Measurements from ENCODE around the gene NPY. TPM values are rescaled to one million over a fixed set of nuclear protein-coding genes. Genes with fewer than 3 reads are reported as not detected.

NPY gene
- total and polyA plus RNA-seq, 8 donors = 0.30 to 8.8 (median 0.43) TPM; not detected in 4

GRCh38 chr7:24307326-24307725, 23.3 kb downstream of the NPY start:
- Histone ChIP-seq H3K4me1 (no peaks in the 10 kb centered on the region), H3K9me3 (no peaks in the 10 kb centered on the region), H3K36me3 (no peaks in the 10 kb centered on the region), H3K27ac (no peak overlapping the region), H3K27me3 (no peaks in the 10 kb centered on the region), H3K4me3 (no peak overlapping the region)
- DNase-seq (no peak), ATAC-seq (no peak)
- TF ChIP-seq CTCF (IDR thresholded peaks at IDR 0.05) = no peak
- intact Hi-C loops (cut with DNase I) = no loop called here

DNA sequence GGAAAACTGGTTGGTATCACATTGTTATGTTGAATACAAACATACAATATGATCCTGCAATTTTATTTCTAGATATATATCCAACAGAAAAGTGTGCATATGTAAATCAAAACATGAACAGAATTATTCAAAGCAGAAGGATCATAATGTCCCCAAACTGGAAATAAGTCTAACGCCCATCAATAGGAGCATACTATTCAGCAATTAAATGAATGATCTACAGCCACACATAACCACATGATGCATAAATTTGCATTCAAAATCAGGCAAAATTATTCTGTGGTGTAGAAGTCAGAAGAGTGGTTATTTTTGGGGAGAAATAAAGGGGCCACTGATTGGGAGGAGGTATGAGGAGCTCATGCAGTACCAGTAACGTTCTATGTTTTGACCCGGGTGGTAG, 28.6 kb downstream of the NPY start:
- H3K9me3 ChIP-seq = no peaks in the 10 kb centered on the region
- H3K27me3 ChIP-seq = no peaks in the 10 kb centered on the region
- ATAC-seq = no peak
- DNase-seq = no peak
- H3K4me1 ChIP-seq = no peaks in the 10 kb centered on the region
- no peak overlapping the region for H3K4me3 ChIP-seq
- intact Hi-C loops (cut with DNase I) = no loop called here
- no peak for TF ChIP-seq CTCF (IDR thresholded peaks at IDR 0.05)
- H3K36me3 ChIP-seq = no peaks in the 10 kb centered on the region
- no peak overlapping the region for H3K27ac ChIP-seq

DNA sequence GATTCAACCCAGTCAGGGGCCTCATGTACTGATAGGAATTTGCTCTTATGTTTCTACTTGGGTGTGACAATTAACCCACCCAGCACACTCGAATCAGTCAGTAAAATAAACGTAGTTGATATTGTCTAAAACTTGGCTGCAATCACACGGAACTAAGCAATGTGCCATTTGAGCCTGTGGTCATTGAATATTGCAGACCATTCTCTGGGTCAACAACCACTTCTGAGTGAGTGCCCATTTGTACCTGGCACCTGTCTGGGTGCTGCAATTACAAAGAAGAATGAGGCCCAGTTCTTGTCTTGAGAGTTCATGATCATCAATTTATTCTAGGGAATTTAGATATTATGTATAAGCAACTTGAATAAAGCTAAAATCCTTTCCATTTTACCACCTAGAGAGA, 29.8 kb downstream of the NPY start:
- intact Hi-C loops (cut with DNase I) = no loop called here
- no peak overlapping the region for H3K4me3 ChIP-seq
- H3K27me3 ChIP-seq = no peaks in the 10 kb centered on the region
- no peaks in the 10 kb centered on the region for H3K4me1 ChIP-seq
- no peak for DNase-seq
- no peaks in the 10 kb centered on the region for H3K36me3 ChIP-seq
- peak; percentile 68 for ATAC-seq
- H3K27ac ChIP-seq = no peak overlapping the region
- H3K9me3 ChIP-seq = no peaks in the 10 kb centered on the region
- TF ChIP-seq CTCF (IDR thresholded peaks at IDR 0.05) = no peak

GRCh38 chr7:24316340-24316739, 32.4 kb downstream of the NPY start:
- ATAC-seq = no peak
- Histone ChIP-seq H3K4me1 (no peaks in the 10 kb centered on the region), H3K27me3 (no peaks in the 10 kb centered on the region), H3K36me3 (no peaks in the 10 kb centered on the region), H3K9me3 (no peaks in the 10 kb centered on the region), H3K4me3 (no peak overlapping the region), H3K27ac (no peak overlapping the region)
- no peak for TF ChIP-seq CTCF (IDR thresholded peaks at IDR 0.05)
- peak in 1 of 4 donors; percentile 53 for DNase-seq
- intact Hi-C loops (cut with DNase I) = no loop called here

- Histone ChIP-seq H3K9me3 (no peaks in the 10 kb centered on the region), H3K4me1 (no peaks in the 10 kb centered on the region), H3K4me3 (no peak overlapping the region), H3K27me3 (no peaks in the 10 kb centered on the region), H3K36me3 (no peaks in the 10 kb centered on the region), H3K27ac (no peak overlapping the region)
- TF ChIP-seq CTCF (IDR thresholded peaks at IDR 0.05) = no peak
- intact Hi-C loops (cut with DNase I) = no loop called here
- DNase-seq (no peak), ATAC-seq (peak; percentile 53)
Measured at GRCh38 chr7:24318326-24318725, 34.3 kb downstream of the NPY start.
